Thyroid gland (tissue), 4 donors: Measurements from ENCODE around the gene SEMA4D. TPM values are rescaled to one million over a fixed set of nuclear protein-coding genes. Genes with fewer than 3 reads are reported as not detected.

ENCODE experiments used
- DNase-seq, 2 donors: peaks; one replicate each; pipeline ENCODE4 v3.0.0-alpha.2; 2019
- H3K27ac ChIP-seq, 3 donors: fragments of 200-600 bp; sonication (generic); 1 replicate in 2 of 3; 2 replicates in 1 of 3; pipeline ENCODE4 v1.5.1; 2016 to 2019; ENCODE audit warnings: mild to moderate bottlenecking in 1 of 3, moderate library complexity in 1 of 3
- H3K27me3 ChIP-seq: fragments of 200-600 bp; sonication (generic); one replicate; pipeline ENCODE4 v1.5.1; 2019
- H3K36me3 ChIP-seq, 2 donors: fragments of 200-600 bp; sonication (generic); one replicate each; pipeline ENCODE4 v1.5.1; 2016 to 2019
- H3K4me1 ChIP-seq, 2 donors: fragments of 200-600 bp; sonication (generic); one replicate each; pipeline ENCODE4 v1.5.1; 2017 to 2019
- H3K4me3 ChIP-seq, 3 donors: fragments of 200-600 bp; sonication (generic); replicated peaks in 1 of 3; 1 replicate in 2 of 3; 2 replicates in 1 of 3; pipeline ENCODE4 v1.5.1; 2016; ENCODE audit warnings: mild to moderate bottlenecking in 1 of 3
- H3K9me3 ChIP-seq: fragments of 200-600 bp; sonication (generic); one replicate; pipeline ENCODE4 v1.5.1; 2017
- POLR2A ChIP-seq, 2 donors: fragments of 450-650 bp; IDR thresholded peaks; one replicate each; pipeline ENCODE4 v1.6.1; 2017; ENCODE audit warnings: antibody characterized with exemption in 2 of 2, mild to moderate bottlenecking in 2 of 2, moderate library complexity in 1 of 2
- WGBS, 2 donors: methylation state at CpG; one replicate each; pipeline ENCODE4 v1.1.5; 2017; 5-methylcytosine and 5-hydroxymethylcytosine counted together
- intact Hi-C: fragments of 100-400 bp; cut with DNase I; formaldehyde crosslinking; loops from one replicate; pipeline ENCODE4 v1.15.1; 2023
- total RNA-seq, 4 donors: library from RNA; depleted of rRNA; stranded (reverse); fragments of >200 nt; gene quantifications; one replicate each; pipeline ENCODE4 v1.2.3, GENCODE V29; 2016
- TF ChIP-seq, protein P1 (sequence below), 6 experiments: fragments of 200-600 bp in 3 of 6; fragments of 450-650 bp in 3 of 6; sonication (generic) in 3 of 6; IDR thresholded peaks; one replicate each; pipeline ENCODE4 v1.5.1; 2016 to 2019; ENCODE audit warnings: antibody characterized with exemption in 6 of 6, mild to moderate bottlenecking in 2 of 6, inconsistent platforms in 1 of 6, moderate library complexity in 1 of 6

Gene SEMA4D
- total RNA-seq, 4 donors from 2014 or later = 19.9 to 29.6 (median 28.9) TPM

DNA sequence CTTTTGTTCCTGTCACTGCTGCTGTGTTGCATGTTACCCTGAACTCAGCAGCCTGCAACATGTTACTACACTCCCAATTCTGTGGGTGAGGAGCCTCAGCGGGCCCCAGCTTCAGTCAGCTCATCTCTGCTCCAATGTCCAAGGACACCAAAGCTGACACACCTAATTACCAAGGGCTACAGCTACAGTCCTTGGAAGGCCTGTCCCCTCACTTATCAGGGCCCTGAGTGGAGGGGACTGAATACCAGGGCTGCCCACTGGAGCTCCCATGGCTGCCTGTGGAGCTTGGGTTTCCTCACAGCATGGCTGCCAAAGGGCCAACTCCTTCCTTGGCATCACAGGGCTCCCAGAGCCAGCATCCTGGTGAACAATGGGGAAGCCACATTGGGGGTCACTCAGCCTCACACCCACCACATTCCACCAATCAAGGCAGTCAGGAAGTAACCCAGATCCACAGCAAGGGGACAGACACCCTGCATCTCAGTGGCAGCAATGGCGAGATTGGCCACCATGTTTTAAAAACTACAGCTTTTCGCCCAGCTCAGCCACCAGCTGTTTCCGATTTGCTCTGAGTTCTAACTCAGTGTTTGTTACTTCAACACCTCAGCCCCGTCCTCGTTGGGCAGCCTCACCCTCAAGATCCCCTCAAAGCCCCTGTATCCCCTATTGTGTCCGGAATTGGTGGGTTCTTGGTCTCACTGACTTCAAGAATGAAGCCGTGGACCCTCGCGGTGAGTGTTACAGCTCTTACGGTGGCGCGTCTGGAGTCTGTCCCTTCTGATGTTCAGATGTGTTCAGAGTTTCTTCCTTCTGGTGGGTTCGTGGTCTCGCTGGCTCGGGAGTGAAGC, 18.9 kb downstream of the SEMA4D start:
- intact Hi-C loops = loop anchor here (2.0 kb wide), 1 partner anchor 24 kb away; no protein-coding TSS in a partner anchor
- H3K27me3 ChIP-seq = no peaks in the 10 kb centered on the region
- H3K27ac ChIP-seq = no peak overlapping the region
- no peaks in the 10 kb centered on the region for H3K36me3 ChIP-seq
- H3K4me3 ChIP-seq = no peak overlapping the region
- no peaks in the 10 kb centered on the region for H3K9me3 ChIP-seq
- WGBS, 2 donors = 89 to 98% methylated on average over 16 of the region's 16 CpGs
- DNase-seq = no peak
- TF ChIP-seq, protein P1, sequence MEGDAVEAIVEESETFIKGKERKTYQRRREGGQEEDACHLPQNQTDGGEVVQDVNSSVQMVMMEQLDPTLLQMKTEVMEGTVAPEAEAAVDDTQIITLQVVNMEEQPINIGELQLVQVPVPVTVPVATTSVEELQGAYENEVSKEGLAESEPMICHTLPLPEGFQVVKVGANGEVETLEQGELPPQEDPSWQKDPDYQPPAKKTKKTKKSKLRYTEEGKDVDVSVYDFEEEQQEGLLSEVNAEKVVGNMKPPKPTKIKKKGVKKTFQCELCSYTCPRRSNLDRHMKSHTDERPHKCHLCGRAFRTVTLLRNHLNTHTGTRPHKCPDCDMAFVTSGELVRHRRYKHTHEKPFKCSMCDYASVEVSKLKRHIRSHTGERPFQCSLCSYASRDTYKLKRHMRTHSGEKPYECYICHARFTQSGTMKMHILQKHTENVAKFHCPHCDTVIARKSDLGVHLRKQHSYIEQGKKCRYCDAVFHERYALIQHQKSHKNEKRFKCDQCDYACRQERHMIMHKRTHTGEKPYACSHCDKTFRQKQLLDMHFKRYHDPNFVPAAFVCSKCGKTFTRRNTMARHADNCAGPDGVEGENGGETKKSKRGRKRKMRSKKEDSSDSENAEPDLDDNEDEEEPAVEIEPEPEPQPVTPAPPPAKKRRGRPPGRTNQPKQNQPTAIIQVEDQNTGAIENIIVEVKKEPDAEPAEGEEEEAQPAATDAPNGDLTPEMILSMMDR (IDR thresholded peaks at IDR 0.05) = no peak
- no peak for TF ChIP-seq POLR2A (IDR thresholded peaks at IDR 0.05)
- no peaks in the 10 kb centered on the region for H3K4me1 ChIP-seq

DNA sequence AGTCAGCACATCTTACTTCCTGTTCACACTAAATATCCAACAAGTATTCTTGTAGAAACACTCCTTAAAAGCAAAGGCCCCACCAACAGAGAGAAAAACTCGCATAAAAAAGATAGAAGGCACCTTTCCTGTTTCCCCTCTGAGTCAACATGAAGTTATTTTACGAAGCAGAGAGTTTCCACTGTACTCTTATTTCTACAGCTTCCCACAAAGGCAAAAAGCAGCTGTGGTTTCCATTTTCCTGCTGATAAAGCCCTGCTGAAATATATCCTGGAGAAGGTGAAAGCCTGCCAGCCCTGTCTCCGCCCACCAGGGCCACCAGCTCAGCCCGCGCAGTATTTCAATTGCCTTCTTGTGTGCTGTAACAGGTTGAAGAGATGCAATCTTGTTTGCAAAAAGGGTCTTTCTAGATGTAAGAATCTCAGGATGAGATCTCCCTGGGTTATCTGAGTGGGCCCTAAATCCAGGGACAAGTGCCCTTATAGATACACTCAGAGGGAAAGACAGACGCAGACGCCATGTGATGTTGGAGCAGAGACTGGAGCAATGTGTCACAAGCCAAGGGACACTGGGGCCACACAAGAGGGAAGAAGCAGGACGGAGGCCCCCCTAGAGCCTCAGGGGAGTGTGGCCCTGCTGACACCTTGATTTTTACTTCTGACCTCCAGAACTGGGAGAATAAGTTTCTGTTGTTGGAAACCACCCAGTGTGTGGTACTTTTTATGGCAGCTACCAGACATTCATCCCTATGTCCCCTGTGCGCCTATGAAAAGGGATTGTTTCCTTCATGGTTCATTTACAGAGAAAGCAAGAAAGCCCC, 19.9 kb downstream of the SEMA4D start:
- no peak for DNase-seq
- Histone ChIP-seq H3K36me3 (no peaks in the 10 kb centered on the region), H3K9me3 (no peaks in the 10 kb centered on the region), H3K27ac (no peak overlapping the region), H3K27me3 (no peaks in the 10 kb centered on the region), H3K4me1 (no peaks in the 10 kb centered on the region), H3K4me3 (no peak overlapping the region)
- 74 to 77% methylated on average over 9 of the region's 9 CpGs for WGBS, 2 donors
- TF ChIP-seq POLR2A (IDR thresholded peaks at IDR 0.05) = no peak
- TF ChIP-seq, protein P1 (IDR thresholded peaks at IDR 0.05) = no peak
- intact Hi-C loops = loop anchor here (2.0 kb wide), 1 partner anchor 23 kb away; no protein-coding TSS in a partner anchor

GRCh38 chr9:89477384-89477783, 20.5 kb downstream of the SEMA4D start:
- no peak overlapping the region for H3K4me3 ChIP-seq
- H3K27ac ChIP-seq = no peak overlapping the region
- no peaks in the 10 kb centered on the region for H3K9me3 ChIP-seq
- no peaks in the 10 kb centered on the region for H3K4me1 ChIP-seq
- DNase-seq = no peak
- no peaks in the 10 kb centered on the region for H3K27me3 ChIP-seq
- 82 to 90% methylated on average over 7 of the region's 7 CpGs for WGBS, 2 donors
- no peaks in the 10 kb centered on the region for H3K36me3 ChIP-seq
- intact Hi-C loops = no loop called here
- TF ChIP-seq POLR2A (IDR thresholded peaks at IDR 0.05) = no peak
- TF ChIP-seq, protein P1 (IDR thresholded peaks at IDR 0.05) = no peak

- H3K4me3 ChIP-seq = no peak overlapping the region
- WGBS, 2 donors = 82 to 92% methylated on average over 7 of the region's 7 CpGs
- H3K27ac ChIP-seq = no peak overlapping the region
- intact Hi-C loops = no loop called here
- no peaks in the 10 kb centered on the region for H3K9me3 ChIP-seq
- TF ChIP-seq, protein P1 (IDR thresholded peaks at IDR 0.05) = no peak
- TF ChIP-seq POLR2A (IDR thresholded peaks at IDR 0.05) = no peak
- H3K27me3 ChIP-seq = no peaks in the 10 kb centered on the region
- no peaks in the 10 kb centered on the region for H3K4me1 ChIP-seq
- no peaks in the 10 kb centered on the region for H3K36me3 ChIP-seq
- no peak for DNase-seq
Measured at GRCh38 chr9:89476546-89476945, 21.4 kb downstream of the SEMA4D start.
